ENCODE data around the gene ATP2C2.

DNA sequence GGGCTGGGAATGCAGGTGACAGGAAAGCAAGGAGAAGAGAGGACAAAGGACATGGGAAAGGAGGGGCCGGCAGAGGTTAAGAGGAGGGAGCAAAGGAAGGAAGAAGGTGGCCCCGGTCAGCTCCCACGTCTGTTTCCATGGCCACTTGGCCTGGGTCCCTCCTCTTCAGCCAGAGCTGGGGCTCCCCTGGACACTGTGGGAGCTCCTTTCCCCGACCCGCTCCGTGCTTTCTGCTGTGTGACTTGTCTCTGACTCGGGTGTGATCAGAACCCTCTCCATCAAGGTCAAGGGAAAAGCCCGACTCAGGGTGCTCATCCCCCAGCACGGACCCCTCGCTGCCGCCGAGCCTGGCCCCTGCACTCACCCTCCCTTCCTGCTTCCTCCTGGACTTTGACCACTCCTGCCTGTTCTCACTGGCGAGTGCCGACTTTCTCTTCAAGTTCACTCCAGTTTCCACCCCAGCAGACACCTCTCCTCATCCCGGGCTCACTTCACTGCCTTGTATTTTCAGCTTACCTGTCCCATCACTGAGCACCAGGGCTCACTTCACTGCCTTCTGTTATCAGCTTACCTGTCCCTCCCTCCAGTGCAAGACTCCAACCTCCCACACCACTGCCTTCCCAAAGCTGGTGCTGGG, 74.9 kb downstream of the ATP2C2 start:
- no peak for TF ChIP-seq CTCF (IDR thresholded peaks at IDR 0.05)
- TF ChIP-seq EZH2 (IDR thresholded peaks at IDR 0.05; ENCODE audit: borderline replicate concordance, insufficient read depth, low read depth, low read length, poor library complexity, severe bottlenecking) = no peak

Data from B cell (primary cell).